Measurements from ENCODE around the gene GRAMD2A.

GRAMD2A gene

GRCh38 chr15:72175186-72176044 is 22.2 kb downstream of the GRAMD2A start:
- Histone ChIP-seq H3K27me3 (ENCODE audit: insufficient read depth, low read length) (no peaks in the 10 kb centered on the region), H3K4me1 (ENCODE audit: insufficient read depth, low read length, severe bottlenecking) (no peaks in the 10 kb centered on the region), H3K9me3 (ENCODE audit: low read length) (no peaks in the 10 kb centered on the region), H3K4me3 (ENCODE audit: low read depth, low read length, poor library complexity, severe bottlenecking) (no peak overlapping the region), H2AFZ (ENCODE audit: low read length) (no peak overlapping the region), H3K9ac (ENCODE audit: low read length) (no peak overlapping the region), H3K27ac (ENCODE audit: low read depth, low read length, poor library complexity, severe bottlenecking) (no peak overlapping the region), H3K36me3 (ENCODE audit: insufficient read depth, low read length) (no peaks in the 10 kb centered on the region), H3F3A (ENCODE audit: insufficient read depth, low read length) (no peaks in the 10 kb centered on the region), H4K20me1 (ENCODE audit: insufficient read depth, low read length) (no peaks in the 10 kb centered on the region), H3K4me2 (ENCODE audit: low read length) (no peak overlapping the region), H3K79me2 (ENCODE audit: insufficient read depth, low read length) (no peaks in the 10 kb centered on the region), H3K9me2 (ENCODE audit: low read depth, low read length) (no peaks in the 10 kb centered on the region)
- TF ChIP-seq EZH2 (IDR thresholded peaks at IDR 0.05; ENCODE audit: borderline replicate concordance, low read length) (no peak), CTCF (IDR thresholded peaks at IDR 0.05; ENCODE audit: low read length) (no peak)

- Histone ChIP-seq H4K20me1 (ENCODE audit: insufficient read depth, low read length) (no peaks in the 10 kb centered on the region), H3F3A (ENCODE audit: insufficient read depth, low read length) (no peaks in the 10 kb centered on the region), H3K4me1 (ENCODE audit: insufficient read depth, low read length, severe bottlenecking) (no peaks in the 10 kb centered on the region), H3K79me2 (ENCODE audit: insufficient read depth, low read length) (no peaks in the 10 kb centered on the region), H3K9me2 (ENCODE audit: low read depth, low read length) (no peaks in the 10 kb centered on the region), H3K4me2 (ENCODE audit: low read length) (no peak overlapping the region), H3K27me3 (ENCODE audit: insufficient read depth, low read length) (no peaks in the 10 kb centered on the region), H3K4me3 (ENCODE audit: low read depth, low read length, poor library complexity, severe bottlenecking) (no peak overlapping the region), H2AFZ (ENCODE audit: low read length) (no peak overlapping the region), H3K9me3 (ENCODE audit: low read length) (no peaks in the 10 kb centered on the region), H3K9ac (ENCODE audit: low read length) (no peak overlapping the region), H3K27ac (ENCODE audit: low read depth, low read length, poor library complexity, severe bottlenecking) (no peak overlapping the region), H3K36me3 (ENCODE audit: insufficient read depth, low read length) (no peaks in the 10 kb centered on the region)
- TF ChIP-seq EZH2 (IDR thresholded peaks at IDR 0.05; ENCODE audit: borderline replicate concordance, low read length) (no peak), CTCF (IDR thresholded peaks at IDR 0.05; ENCODE audit: low read length) (no peak)
Observed at GRCh38 chr15:72174551-72175165, 22.9 kb downstream of the GRAMD2A start.

GRCh38 chr15:72173864-72174550 is 23.6 kb downstream of the GRAMD2A start:
- Histone ChIP-seq H3K79me2 (ENCODE audit: insufficient read depth, low read length) (no peaks in the 10 kb centered on the region), H3K36me3 (ENCODE audit: insufficient read depth, low read length) (no peaks in the 10 kb centered on the region), H3K4me2 (ENCODE audit: low read length) (no peak overlapping the region), H2AFZ (ENCODE audit: low read length) (no peak overlapping the region), H3K27ac (ENCODE audit: low read depth, low read length, poor library complexity, severe bottlenecking) (no peak overlapping the region), H3F3A (ENCODE audit: insufficient read depth, low read length) (no peaks in the 10 kb centered on the region), H4K20me1 (ENCODE audit: insufficient read depth, low read length) (no peaks in the 10 kb centered on the region), H3K27me3 (ENCODE audit: insufficient read depth, low read length) (no peaks in the 10 kb centered on the region), H3K4me1 (ENCODE audit: insufficient read depth, low read length, severe bottlenecking) (no peaks in the 10 kb centered on the region), H3K9me2 (ENCODE audit: low read depth, low read length) (no peaks in the 10 kb centered on the region), H3K9me3 (ENCODE audit: low read length) (no peaks in the 10 kb centered on the region), H3K4me3 (ENCODE audit: low read depth, low read length, poor library complexity, severe bottlenecking) (no peak overlapping the region), H3K9ac (ENCODE audit: low read length) (no peak overlapping the region)
- TF ChIP-seq CTCF (IDR thresholded peaks at IDR 0.05; ENCODE audit: low read length) (no peak), EZH2 (IDR thresholded peaks at IDR 0.05; ENCODE audit: borderline replicate concordance, low read length) (no peak)
